Right lobe of liver (tissue), 4 donors: ENCODE measurements around the gene MTUS2.

Source experiments
- CTCF ChIP-seq, 4 donors: fragments of 200-600 bp in 3 of 4; fragments of 450-650 bp in 1 of 4; IDR thresholded peaks; one replicate each; pipeline versions ENCODE4 v1.5.1 to v1.8.0; 2016 to 2022; ENCODE audit warnings: antibody characterized with exemption in 4 of 4, mild to moderate bottlenecking in 2 of 4
- POLR2A ChIP-seq: fragments of 450-650 bp; IDR thresholded peaks from one replicate; pipeline ENCODE4 v1.6.1; 2017; ENCODE audit warnings: antibody characterized with exemption, mild to moderate bottlenecking
- donor health status: DM: no; HTN: no; CAD: no.
- donor health status: DM: no; HTN: no; CAD: no.
- donor health status: DM: no; HTN: yes; CAD: no.

DNA sequence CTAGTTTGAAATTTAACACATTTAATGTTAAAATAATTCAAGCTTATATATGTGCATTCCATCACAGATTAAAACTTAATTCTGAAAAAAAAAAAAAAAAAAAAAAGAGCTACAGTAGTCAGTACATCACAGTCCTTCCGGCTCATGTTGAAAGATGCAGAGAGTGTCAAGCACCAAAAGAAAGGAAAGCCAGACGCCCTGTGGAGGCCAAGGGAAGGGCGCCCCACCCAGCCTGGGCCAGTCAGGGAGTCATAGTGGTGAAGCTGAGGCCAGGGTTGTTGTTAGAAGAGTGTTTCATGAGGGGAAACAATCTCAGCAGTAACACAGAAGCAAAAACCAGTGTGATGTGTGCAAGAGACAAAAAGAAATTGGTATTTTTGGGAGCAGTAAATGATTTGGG is 375.3 kb downstream of the MTUS2 start:
- TF ChIP-seq CTCF (IDR thresholded peaks at IDR 0.05) (peak in 1 of 4 donors; percentile 2), POLR2A (no peak)
